GM13976 (cell line): Measurements from ENCODE around the gene CSTPP1.
"Not testable (repeated sequence)": the region's sequence is repeated elsewhere in the genome, so short reads cannot be mapped to it uniquely, and the experiment has no call there.

Source experiments
- DNase-seq: peaks from one replicate; pipeline ENCODE4 v3.0.0; 2012; ENCODE audit warnings: low spot score
- CTCF ChIP-seq: IDR thresholded peaks from 2 replicates; pipeline ENCODE4 v1.5.1; 2012; ENCODE audit warnings: borderline replicate concordance, mild to moderate bottlenecking; ENCODE audit not compliant: insufficient read depth; ENCODE audit errors: extremely low read depth, missing control alignments, control extremely low read depth
- in situ Hi-C: fragments of 300-500 bp; cut with MboI; formaldehyde crosslinking; loops from one replicate; pipeline ENCODE4 v1.12.0; 2022; ENCODE audit warnings: low sequenced_read_pairs, mixed read lengths, inconsistent platforms; ENCODE audit not compliant: unreplicated experiment

CSTPP1 gene

GRCh38 chr11:47189100-47189834 lies 252.7 kb downstream of the CSTPP1 start:
- in situ Hi-C loops: loop anchor here (10.0 kb wide), 1 partner anchor 76 kb away; no protein-coding TSS in a partner anchor
- no peak for TF ChIP-seq CTCF
- no peak for DNase-seq

GRCh38 chr11:47191137-47191536 lies 254.6 kb downstream of the CSTPP1 start:
- in situ Hi-C loops, DNase-seq: not testable (repeated sequence)

- in situ Hi-C loops: no loop called here
- DNase-seq: no peak
- TF ChIP-seq CTCF: no peak
Measured at GRCh38 chr11:47192111-47192510, 255.6 kb downstream of the CSTPP1 start.

- in situ Hi-C loops: not testable (repeated sequence)
Measured at GRCh38 chr11:47198161-47198560, 261.6 kb downstream of the CSTPP1 start.

GRCh38 chr11:47201015-47201414 lies 264.5 kb downstream of the CSTPP1 start:
- in situ Hi-C loops: no loop called here
- DNase-seq: no peak
- no peak for TF ChIP-seq CTCF

More at GRCh38 chr11:47198161-47198560, 261.6 kb downstream of the CSTPP1 start:
- DNase-seq: not testable (repeated sequence)

- no peak for DNase-seq
Measured at GRCh38 chr11:47202576-47202975, 266.0 kb downstream of the CSTPP1 start.

GRCh38 chr11:47204637-47204989 lies 268.1 kb downstream of the CSTPP1 start:
- in situ Hi-C loops: no loop called here
- no peak for DNase-seq
- TF ChIP-seq CTCF: no peak

More at GRCh38 chr11:47202576-47202975, 266.0 kb downstream of the CSTPP1 start:
- TF ChIP-seq CTCF: no peak
- in situ Hi-C loops: no loop called here

GRCh38 chr11:47206577-47206976 lies 270.0 kb downstream of the CSTPP1 start:
- in situ Hi-C loops, DNase-seq: not testable (repeated sequence)
